SK-N-MC (cell line): ENCODE results near the gene ST8SIA5.

Experiments used
- EZH2 ChIP-seq: fragments of 200-600 bp; sonication (generic); IDR thresholded peaks from one replicate; pipeline ENCODE4 v1.6.1; 2017; ENCODE audit warnings: antibody characterized with exemption
- FOXP2 ChIP-seq: optimal IDR thresholded peaks from 2 replicates; pipeline ENCODE3; 2011; ENCODE audit warnings: mild to moderate bottlenecking, moderate library complexity; ENCODE audit not compliant: insufficient read depth; ENCODE audit errors: extremely low read length, control extremely low read depth
- POLR2AphosphoS5 ChIP-seq: IDR thresholded peaks from 2 replicates; pipeline ENCODE4 v1.6.1; 2012; ENCODE audit warnings: mild to moderate bottlenecking, low read depth, low read length, borderline replicate concordance

DNA sequence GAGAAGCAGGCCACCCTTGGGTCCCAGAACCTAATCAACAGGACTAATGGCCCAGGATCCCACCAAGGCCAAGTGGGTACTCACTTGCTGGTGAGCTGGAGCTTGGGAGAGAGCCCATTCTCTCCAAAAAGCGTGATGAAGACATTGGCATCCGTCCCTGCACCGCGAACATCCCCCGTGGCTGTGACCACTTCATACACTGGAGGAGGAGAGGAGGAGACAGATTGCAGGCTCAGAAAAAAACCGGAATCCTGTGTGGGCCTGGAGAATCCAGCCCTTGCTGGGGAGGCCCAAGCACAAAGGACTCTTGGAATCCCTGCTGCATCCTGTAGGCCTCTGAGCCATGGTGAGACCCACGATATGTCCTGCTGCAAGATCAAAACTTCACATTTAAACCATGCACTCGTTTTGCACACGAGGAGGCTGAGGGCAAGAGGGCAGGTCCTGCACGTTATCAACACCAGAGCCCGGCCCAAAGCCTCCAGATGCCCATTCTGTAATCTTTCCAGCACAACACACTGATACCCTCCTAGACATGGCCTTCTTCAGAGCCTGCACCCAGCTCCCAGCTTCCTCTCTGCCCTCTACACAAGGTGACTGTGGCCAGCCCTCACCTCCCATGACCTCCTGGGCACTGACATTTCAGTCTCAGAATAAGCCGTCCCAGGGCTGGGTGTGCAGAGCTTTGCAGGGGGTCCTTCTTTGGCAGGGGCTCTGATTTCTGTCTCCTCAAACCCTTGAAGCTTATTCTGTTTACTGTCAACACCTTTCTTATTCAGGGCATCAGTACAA is 107.6 kb downstream of the ST8SIA5 start:
- TF ChIP-seq POLR2AphosphoS5 (no peak), EZH2 (no peak), FOXP2 (no peak)
